Stimulated activated CD8-positive, alpha-beta memory T cell treated with anti-CD3 and anti-CD28 coated beads, Interleukin-7, amount 100 ng/mL, for 4 hours (primary cell): ENCODE data around the gene MOK.

Source experiments
- DNase-seq, 2 donors: peaks; one replicate each; pipeline ENCODE4 v3.0.0-alpha.2; 2020; ENCODE audit warnings: low read depth in 2 of 2

MOK gene

DNA sequence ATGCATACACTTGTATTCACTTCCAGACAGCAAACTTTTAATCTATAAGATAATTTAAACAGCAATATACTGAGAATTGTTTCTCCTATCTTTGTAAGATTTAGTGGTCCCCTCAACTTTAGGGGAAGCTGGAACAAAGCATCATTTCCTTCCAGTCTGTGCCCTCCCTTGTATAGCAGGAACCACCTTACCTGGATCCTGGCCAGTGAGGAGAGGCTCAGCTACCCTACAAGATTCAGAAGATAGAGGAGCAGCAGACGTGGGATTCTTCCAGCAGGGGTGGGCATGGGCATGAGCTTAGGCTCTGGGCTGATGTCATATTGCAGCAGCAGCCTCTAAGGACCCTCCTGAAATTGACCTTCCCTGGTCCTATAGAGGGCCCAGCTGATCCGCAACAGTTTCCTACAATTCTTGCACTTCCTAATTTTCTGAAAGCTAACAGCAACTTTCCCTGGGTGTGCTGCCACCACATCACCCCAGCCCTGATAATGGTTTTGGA, 21.3 kb downstream of the MOK start:
- no peak for DNase-seq

DNA sequence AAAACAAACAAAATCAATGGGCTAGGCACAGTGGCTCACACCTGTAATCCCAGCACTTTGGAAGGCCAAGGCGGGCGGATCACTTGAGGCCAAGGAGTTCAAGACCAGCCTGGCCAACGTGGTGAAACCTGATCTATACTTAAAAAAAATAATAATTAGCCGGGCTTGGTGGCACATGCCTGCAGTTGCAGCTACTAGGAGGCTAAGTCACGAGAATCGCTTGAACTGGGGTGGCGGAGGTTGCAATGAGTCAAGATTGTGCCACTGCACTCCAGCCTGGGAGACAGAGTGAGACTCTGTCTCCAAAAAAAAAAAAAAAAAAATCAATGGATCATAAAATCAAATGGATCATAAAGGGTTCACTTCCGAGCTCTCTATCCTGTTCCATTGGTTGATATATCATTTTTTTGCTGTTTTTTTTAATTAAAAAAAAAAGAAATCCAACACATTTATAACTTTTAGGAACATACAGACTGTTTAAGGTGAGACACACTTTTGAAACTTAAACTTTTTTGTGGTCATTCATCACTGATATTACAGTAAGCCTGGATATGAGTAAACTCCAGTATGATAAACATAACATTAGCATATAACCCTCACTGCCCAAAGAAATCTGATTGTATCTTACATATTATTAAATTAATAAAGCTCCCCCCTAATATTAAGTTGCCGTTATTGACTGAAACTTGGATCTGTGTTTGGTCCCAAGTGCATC, 22.1 kb downstream of the MOK start:
- DNase-seq: no peak

DNA sequence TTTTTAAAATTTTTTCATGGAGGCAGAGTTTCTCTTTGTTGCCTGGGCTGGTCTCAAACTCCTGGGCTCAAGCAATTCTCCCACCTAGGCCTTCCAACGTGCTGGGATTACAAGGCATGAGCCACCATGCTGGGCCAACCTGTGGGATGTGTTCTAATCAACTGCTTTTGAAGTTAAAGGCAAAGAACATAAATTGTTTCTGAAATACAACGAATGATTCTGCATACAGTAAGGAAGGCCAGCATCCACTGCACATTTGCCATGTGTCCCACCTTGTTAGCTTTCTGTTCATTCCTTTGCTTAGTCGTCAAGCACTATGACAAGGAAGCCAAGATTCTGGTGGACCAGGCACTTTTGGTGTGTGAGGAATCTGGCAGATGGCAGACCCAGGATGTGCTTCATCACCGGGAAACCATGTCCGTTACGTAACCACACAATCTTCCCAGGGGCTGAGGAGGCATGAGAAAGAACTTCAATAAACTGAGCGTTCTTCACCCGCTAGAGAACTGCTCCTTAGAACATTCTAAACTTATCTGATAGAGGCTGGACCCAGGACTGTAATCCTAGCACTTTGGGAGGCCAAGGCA, 24.5 kb downstream of the MOK start:
- DNase-seq: no peak

DNA sequence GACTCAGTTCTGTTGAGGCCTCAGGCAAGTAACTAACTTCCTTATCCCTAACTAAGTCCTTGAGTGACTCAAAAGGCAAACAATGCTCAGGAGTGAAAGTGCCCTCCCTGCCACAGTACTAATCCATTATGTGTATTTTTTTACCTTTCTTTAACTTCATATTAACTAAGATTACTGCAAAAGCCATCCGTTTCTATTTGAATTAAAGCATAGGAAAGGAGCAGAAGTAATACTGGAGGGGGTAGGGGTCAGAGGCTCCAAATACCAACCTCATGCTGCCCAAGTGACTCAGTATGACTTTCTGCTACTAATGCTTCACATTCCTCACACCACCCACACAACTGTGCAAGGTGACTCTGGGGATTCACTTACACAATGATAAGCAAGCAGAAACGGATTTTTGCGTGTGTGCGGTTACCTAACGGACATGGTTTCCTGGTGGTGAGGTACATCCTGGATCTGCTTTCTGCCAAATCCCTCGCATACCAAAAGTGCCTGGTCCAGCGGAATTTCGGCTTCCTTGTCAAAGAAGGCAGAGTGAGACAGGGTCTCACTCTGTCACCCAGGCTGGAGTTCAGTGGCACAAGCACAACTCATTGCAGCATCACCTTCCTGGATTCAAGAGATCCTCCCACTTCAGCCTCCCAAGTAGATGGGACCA, 25.1 kb downstream of the MOK start:
- no peak for DNase-seq

DNA sequence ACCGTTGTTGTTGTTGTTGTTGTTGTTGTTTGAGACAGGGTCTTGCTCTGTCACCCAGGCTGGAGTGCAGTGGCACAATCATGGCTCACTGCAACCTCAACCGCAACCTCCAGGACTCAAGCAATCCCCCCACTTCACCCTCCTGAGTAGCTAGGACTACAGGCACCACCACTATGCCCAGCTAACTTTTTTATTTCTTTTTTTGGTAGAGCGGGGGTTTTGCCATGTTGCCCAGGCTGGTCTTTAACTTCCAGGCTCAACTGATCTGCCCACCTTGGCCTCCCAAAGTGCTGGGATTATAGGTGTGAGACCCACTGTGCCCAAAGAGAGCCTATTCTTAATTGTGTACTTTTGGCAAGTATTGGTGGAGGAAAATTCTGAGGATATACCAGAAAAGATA, 25.7 kb downstream of the MOK start:
- DNase-seq: no peak

DNA sequence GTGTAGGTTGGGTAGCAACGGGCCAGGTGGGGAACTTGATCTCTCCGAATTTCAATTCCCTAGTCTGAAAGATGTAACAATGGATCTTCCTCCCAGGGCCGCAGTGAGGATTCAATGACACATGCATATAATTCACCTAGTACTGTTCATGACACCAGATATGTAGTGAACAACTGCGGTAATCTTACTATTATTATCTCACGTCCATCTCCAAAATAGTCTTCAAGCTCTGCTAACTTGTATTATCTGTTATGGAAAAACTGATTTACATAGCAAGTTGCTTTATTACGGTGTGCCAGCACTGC, 26.4 kb downstream of the MOK start:
- DNase-seq: no peak

DNA sequence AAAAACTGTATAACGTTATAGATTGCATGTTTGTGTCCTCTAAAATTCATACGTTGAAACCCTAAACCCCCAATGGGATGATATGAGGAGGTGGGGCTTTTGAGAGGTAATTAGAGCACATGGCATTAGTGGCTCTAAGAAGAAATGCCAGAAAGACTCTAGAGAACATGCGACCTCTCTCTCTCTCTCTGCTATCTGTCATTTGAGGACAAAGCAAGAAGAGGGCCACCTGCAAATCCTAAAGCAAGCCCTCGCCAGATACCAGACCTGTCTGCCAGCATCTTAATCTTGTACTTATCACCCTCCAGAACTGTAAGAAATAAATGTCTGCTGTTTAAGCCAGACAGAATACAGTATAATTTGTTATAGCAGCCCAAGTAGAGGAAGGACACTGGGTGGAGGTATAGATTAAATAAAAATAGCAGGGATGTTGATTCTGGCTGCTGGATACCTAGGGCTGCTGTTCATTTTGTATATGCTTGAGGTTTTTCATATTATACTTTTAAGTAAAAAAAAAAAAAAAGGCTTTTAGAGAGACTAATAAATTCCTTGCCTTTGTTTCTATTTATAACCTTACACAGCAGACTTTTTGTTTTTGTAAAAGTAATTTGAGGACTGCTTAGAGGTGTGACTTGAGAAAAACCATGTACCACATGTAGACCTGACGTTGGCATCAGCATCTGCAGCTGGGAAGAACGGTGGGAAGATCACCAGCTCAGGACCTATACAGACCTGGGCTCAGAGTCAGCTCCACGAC, 26.9 kb downstream of the MOK start:
- DNase-seq: no peak

GRCh38 chr14:102275866-102276265, 29.1 kb downstream of the MOK start:
- DNase-seq: no peak

GRCh38 chr14:102272392-102272791, 32.6 kb downstream of the MOK start:
- DNase-seq: no peak

GRCh38 chr14:102264775-102265174, 40.2 kb downstream of the MOK start:
- DNase-seq: no peak

GRCh38 chr14:102264355-102264754, 40.6 kb downstream of the MOK start:
- DNase-seq: peak in 1 of 2 donors; percentile 0

- DNase-seq: no peak
Measured at GRCh38 chr14:102262929-102263462, 42.0 kb downstream of the MOK start.

GRCh38 chr14:102258136-102258535, 46.8 kb downstream of the MOK start:
- DNase-seq: no peak

GRCh38 chr14:102256716-102257115, 48.2 kb downstream of the MOK start:
- DNase-seq: no peak

GRCh38 chr14:102255401-102256190, 49.4 kb downstream of the MOK start:
- DNase-seq: no peak

- no peak for DNase-seq
Measured at GRCh38 chr14:102252834-102253801, 51.8 kb downstream of the MOK start.

- no peak for DNase-seq
Measured at GRCh38 chr14:102251161-102251560, 53.8 kb downstream of the MOK start.

DNA sequence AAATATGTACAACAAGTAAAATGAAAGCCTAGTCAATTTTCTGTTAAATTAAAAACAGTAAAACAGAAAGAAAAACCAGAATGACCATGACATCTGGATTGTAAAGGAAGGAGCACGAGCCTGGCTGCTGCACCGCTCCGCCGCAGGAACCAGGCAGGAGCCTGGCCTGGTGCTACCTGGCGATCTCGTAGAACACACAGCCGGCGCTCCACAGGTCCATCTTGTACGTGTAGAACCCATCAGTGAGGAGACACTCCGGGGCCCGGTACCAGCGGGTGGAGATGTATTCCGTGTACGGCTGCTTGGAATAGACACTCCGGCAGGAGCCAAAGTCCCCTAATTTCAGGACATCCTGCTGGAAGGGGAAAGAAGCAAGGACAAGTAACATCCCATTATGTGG, 54.3 kb downstream of the MOK start:
- DNase-seq: no peak

GRCh38 chr14:102249981-102250380, 55.0 kb downstream of the MOK start:
- DNase-seq: no peak

GRCh38 chr14:102249041-102249440, 55.9 kb downstream of the MOK start:
- no peak for DNase-seq
